T47D (cell line): Measurements from ENCODE around the gene FAM20C.

Source experiments
- DNase-seq, 2 experiments: peaks; one replicate each; pipeline versions ENCODE4 v3.0.0 to v3.0.0-alpha.2; 2011 to 2012; ENCODE audit warnings: low read depth in 1 of 2, low spot score in 1 of 2
- JUND ChIP-seq: IDR thresholded peaks from 2 replicates; pipeline ENCODE4 v1.6.1; 2012; ENCODE audit warnings: low read depth
- in situ Hi-C: cut with HindIII; loops from 2 replicates; pipeline ENCODE4 v1.10.0; 2016; ENCODE audit warnings: low sequenced_read_pairs, low pct_unique_long_range_greater_than_20kb

FAM20C gene

GRCh38 chr7:207418-208129 is 15.2 kb downstream of the FAM20C start:
- no peak for DNase-seq
- in situ Hi-C loops: no loop called here
- no peak for TF ChIP-seq JUND

- no peak for DNase-seq
These were observed 15.8 kb downstream of the FAM20C start for GRCh38 chr7:208130-208673.

GRCh38 chr7:208816-209215 is 16.4 kb downstream of the FAM20C start:
- no peak for DNase-seq
- no peak for TF ChIP-seq JUND
- in situ Hi-C loops: no loop called here

More at GRCh38 chr7:208130-208673, 15.8 kb downstream of the FAM20C start:
- no peak for TF ChIP-seq JUND
- in situ Hi-C loops: no loop called here

GRCh38 chr7:209416-209815 is 17.0 kb downstream of the FAM20C start:
- in situ Hi-C loops: no loop called here
- TF ChIP-seq JUND: no peak
- no peak for DNase-seq

GRCh38 chr7:209906-210305 is 17.5 kb downstream of the FAM20C start:
- no peak for TF ChIP-seq JUND

GRCh38 chr7:210401-210925 is 18.1 kb downstream of the FAM20C start:
- in situ Hi-C loops: no loop called here
- DNase-seq: no peak
- no peak for TF ChIP-seq JUND

More at GRCh38 chr7:209906-210305, 17.5 kb downstream of the FAM20C start:
- no peak for DNase-seq
- in situ Hi-C loops: no loop called here

GRCh38 chr7:211033-211714 is 18.8 kb downstream of the FAM20C start:
- in situ Hi-C loops: no loop called here
- no peak for TF ChIP-seq JUND
- no peak for DNase-seq

- DNase-seq: no peak
- in situ Hi-C loops: no loop called here
- TF ChIP-seq JUND: no peak
These were observed 19.3 kb downstream of the FAM20C start for GRCh38 chr7:211715-212058.

GRCh38 chr7:212754-213153 is 20.4 kb downstream of the FAM20C start:
- TF ChIP-seq JUND: no peak
- in situ Hi-C loops: no loop called here

GRCh38 chr7:213324-213993 is 21.1 kb downstream of the FAM20C start:
- in situ Hi-C loops: no loop called here
- DNase-seq: no peak
- no peak for TF ChIP-seq JUND

More at GRCh38 chr7:212754-213153, 20.4 kb downstream of the FAM20C start:
- DNase-seq: no peak

GRCh38 chr7:214410-215212 is 22.2 kb downstream of the FAM20C start:
- no peak for TF ChIP-seq JUND
- DNase-seq: peak; percentile 75 to 76
- in situ Hi-C loops: no loop called here
